ENCODE results near the gene CCL7. TPM values are rescaled to one million over a fixed set of nuclear protein-coding genes. Genes with fewer than 3 reads are reported as not detected.

The CCL7 gene
- total RNA-seq, 1 donor from 2014 or later, result not detected

DNA sequence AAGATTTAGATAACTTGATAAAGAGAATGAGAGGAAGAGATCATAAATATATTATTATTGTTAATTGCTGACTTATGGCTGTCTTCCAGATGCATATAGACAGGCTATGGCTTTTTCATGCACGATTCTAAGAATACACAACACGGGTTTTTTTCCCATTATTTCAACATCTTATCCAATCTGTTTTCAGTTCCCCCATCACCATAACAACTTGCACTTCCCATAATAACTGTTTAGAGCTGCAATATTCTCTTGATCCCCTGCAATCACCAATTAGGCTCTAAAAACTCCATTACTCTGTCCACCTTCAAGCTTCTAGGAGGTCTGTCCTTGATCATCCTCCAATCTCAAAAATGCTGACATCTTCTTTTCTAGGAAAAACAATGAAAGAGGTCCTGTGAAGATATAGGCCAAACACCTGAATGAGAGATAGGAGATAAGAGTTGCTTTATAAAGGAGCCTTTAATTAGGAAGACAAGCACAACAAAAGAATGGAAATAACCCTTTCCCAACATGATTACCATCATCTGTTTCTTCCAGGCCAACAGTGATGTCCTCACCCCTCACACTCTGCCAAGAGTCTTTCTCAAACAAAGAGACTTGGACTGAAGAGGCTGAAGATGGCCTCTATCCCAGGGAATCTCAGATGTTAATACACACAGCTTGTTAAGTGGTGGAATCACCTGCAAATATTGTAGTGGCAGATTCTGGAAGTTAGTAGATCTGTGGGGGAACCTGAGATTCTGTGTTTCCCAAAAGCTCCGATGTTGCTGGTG is 47.1 kb upstream of the CCL7 start:
- Histone ChIP-seq H3K9me3 (ENCODE audit: insufficient read depth, low read depth, low read length) (no peaks in the 10 kb centered on the region), H3K79me2 (ENCODE audit: insufficient read depth, low read length) (no peaks in the 10 kb centered on the region), H3K27ac (ENCODE audit: low read depth, low read length) (no peak overlapping the region), H3K9ac (ENCODE audit: low read length) (no peak overlapping the region), H3K4me1 (ENCODE audit: insufficient read depth, low read length) (peaks cover 3% of the 10 kb centered on the region), H3K36me3 (ENCODE audit: insufficient read depth, low read length) (no peaks in the 10 kb centered on the region), H2AFZ (ENCODE audit: low read depth, low read length) (no peak overlapping the region), H3K4me2 (ENCODE audit: low read length) (no peak overlapping the region), H3K4me3 (ENCODE audit: insufficient read depth, low read depth, low read length) (no peak overlapping the region), H3K27me3 (ENCODE audit: insufficient read depth, low read length) (peaks cover 2% of the 10 kb centered on the region), H4K20me1 (ENCODE audit: insufficient read depth, low read length) (no peaks in the 10 kb centered on the region)
- FAIRE-seq (no peak), DNase-seq (ENCODE audit: low read depth) (no peak)
- H3K4me3 Mint-ChIP-seq (ENCODE audit: unreplicated experiment), result no peak overlapping the region
- no peak for TF ChIP-seq EZH2 (IDR thresholded peaks at IDR 0.05; ENCODE audit: insufficient read depth, low read length)
- TF ChIP-seq, protein P1, sequence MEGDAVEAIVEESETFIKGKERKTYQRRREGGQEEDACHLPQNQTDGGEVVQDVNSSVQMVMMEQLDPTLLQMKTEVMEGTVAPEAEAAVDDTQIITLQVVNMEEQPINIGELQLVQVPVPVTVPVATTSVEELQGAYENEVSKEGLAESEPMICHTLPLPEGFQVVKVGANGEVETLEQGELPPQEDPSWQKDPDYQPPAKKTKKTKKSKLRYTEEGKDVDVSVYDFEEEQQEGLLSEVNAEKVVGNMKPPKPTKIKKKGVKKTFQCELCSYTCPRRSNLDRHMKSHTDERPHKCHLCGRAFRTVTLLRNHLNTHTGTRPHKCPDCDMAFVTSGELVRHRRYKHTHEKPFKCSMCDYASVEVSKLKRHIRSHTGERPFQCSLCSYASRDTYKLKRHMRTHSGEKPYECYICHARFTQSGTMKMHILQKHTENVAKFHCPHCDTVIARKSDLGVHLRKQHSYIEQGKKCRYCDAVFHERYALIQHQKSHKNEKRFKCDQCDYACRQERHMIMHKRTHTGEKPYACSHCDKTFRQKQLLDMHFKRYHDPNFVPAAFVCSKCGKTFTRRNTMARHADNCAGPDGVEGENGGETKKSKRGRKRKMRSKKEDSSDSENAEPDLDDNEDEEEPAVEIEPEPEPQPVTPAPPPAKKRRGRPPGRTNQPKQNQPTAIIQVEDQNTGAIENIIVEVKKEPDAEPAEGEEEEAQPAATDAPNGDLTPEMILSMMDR (IDR thresholded peaks at IDR 0.05; ENCODE audit: insufficient read depth, low read depth, low read length), result no peak
- H3K36me3 Mint-ChIP-seq (ENCODE audit: low read depth, unreplicated experiment), result no peaks in the 10 kb centered on the region
- no peak overlapping the region for H3K27ac Mint-ChIP-seq (ENCODE audit: unreplicated experiment)
- peaks cover 3% of the 10 kb centered on the region for H3K9me3 Mint-ChIP-seq (ENCODE audit: unreplicated experiment)
- peaks cover 8% of the 10 kb centered on the region for H3K4me1 Mint-ChIP-seq (ENCODE audit: low read depth, unreplicated experiment)
- H3K27me3 Mint-ChIP-seq (ENCODE audit: low read depth, unreplicated experiment), result peaks cover 17% of the 10 kb centered on the region

DNA sequence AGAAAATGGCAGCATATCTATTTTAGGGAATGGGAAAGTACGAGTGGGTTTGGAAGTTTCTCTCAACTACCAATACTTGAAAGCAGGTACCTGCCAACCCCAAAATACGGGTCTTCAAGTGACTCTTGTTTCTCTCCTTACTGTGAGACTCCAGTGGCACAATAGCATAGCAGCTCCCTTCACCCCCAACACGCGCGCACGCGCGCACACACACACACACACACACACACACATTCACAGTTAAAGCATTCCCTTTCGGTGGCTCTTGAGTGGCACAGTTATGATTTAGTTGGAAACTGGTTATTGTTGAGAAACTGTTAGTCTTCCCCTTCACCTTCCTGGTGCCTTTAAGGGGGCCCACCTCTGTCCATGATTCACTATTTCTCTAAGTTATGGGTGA is 45.0 kb upstream of the CCL7 start:
- H3K9me3 Mint-ChIP-seq (ENCODE audit: unreplicated experiment), result peaks cover 3% of the 10 kb centered on the region
- no peaks in the 10 kb centered on the region for H3K27me3 ChIP-seq (ENCODE audit: insufficient read depth, low read length)
- no peak overlapping the region for H3K4me3 ChIP-seq (ENCODE audit: insufficient read depth, low read depth, low read length)
- H3K27me3 Mint-ChIP-seq (ENCODE audit: low read depth, unreplicated experiment), result peaks cover 16% of the 10 kb centered on the region
- H3K4me2 ChIP-seq (ENCODE audit: low read length), result no peak overlapping the region
- H4K20me1 ChIP-seq (ENCODE audit: insufficient read depth, low read length), result no peaks in the 10 kb centered on the region
- H3K36me3 Mint-ChIP-seq (ENCODE audit: low read depth, unreplicated experiment), result no peaks in the 10 kb centered on the region
- H3K4me1 ChIP-seq (ENCODE audit: insufficient read depth, low read length), result peaks cover 3% of the 10 kb centered on the region
- no peak overlapping the region for H3K27ac ChIP-seq (ENCODE audit: low read depth, low read length)
- H3K27ac Mint-ChIP-seq (ENCODE audit: unreplicated experiment), result no peak overlapping the region
- FAIRE-seq (no peak), DNase-seq (ENCODE audit: low read depth) (no peak)
- no peak overlapping the region for H3K9ac ChIP-seq (ENCODE audit: low read length)
- H3K9me3 ChIP-seq (ENCODE audit: insufficient read depth, low read depth, low read length), result peaks cover under 1% of the 10 kb centered on the region
- TF ChIP-seq, protein P1 (IDR thresholded peaks at IDR 0.05; ENCODE audit: insufficient read depth, low read depth, low read length), result no peak
- TF ChIP-seq EZH2 (IDR thresholded peaks at IDR 0.05; ENCODE audit: insufficient read depth, low read length), result no peak
- H3K4me3 Mint-ChIP-seq (ENCODE audit: unreplicated experiment), result no peak overlapping the region
- H3K36me3 ChIP-seq (ENCODE audit: insufficient read depth, low read length), result no peaks in the 10 kb centered on the region
- H2AFZ ChIP-seq (ENCODE audit: low read depth, low read length), result no peak overlapping the region
- H3K79me2 ChIP-seq (ENCODE audit: insufficient read depth, low read length), result no peaks in the 10 kb centered on the region
- peaks cover 8% of the 10 kb centered on the region for H3K4me1 Mint-ChIP-seq (ENCODE audit: low read depth, unreplicated experiment)

Data from astrocyte (in vitro differentiated cells and primary cell).